OCI-M1 (cell line): ENCODE results near the gene DESI2.
"Not testable (repeated sequence)": the region's sequence is repeated elsewhere in the genome, so short reads cannot be mapped to it uniquely, and the experiment has no call there.

ENCODE experiments used
- DNase-seq: peaks from one replicate; lab custom pipeline; 2025; lab: John Stamatoyannopoulos, UW

DESI2 gene

GRCh38 chr1:244654108-244655038 is 1.4 kb downstream of the DESI2 start:
- DNase-seq, result peak; percentile 63

GRCh38 chr1:244655186-244655585 is 2.3 kb downstream of the DESI2 start:
- peak; percentile 31 for DNase-seq

- DNase-seq, result no peak
These were observed 4.5 kb downstream of the DESI2 start for GRCh38 chr1:244657421-244657820.

- DNase-seq, result no peak
These were observed 6.8 kb downstream of the DESI2 start for GRCh38 chr1:244659694-244660093.

- no peak for DNase-seq
These were observed 7.7 kb downstream of the DESI2 start for GRCh38 chr1:244660595-244660994.

GRCh38 chr1:244661569-244662312 is 8.8 kb downstream of the DESI2 start:
- not testable (repeated sequence) for DNase-seq

GRCh38 chr1:244662599-244662998 is 9.7 kb downstream of the DESI2 start:
- DNase-seq, result no peak

GRCh38 chr1:244664353-244664752 is 11.4 kb downstream of the DESI2 start:
- DNase-seq, result no peak

- DNase-seq, result peak; percentile 94
These were observed 12.9 kb downstream of the DESI2 start for GRCh38 chr1:244665771-244666217.

GRCh38 chr1:244666672-244667418 is 13.9 kb downstream of the DESI2 start:
- DNase-seq, result peak; percentile 92

- no peak for DNase-seq
These were observed 14.9 kb downstream of the DESI2 start for GRCh38 chr1:244667797-244668196.

- DNase-seq, result no peak
These were observed 20.2 kb downstream of the DESI2 start for GRCh38 chr1:244672946-244673682.

- DNase-seq, result no peak
These were observed 21.5 kb downstream of the DESI2 start for GRCh38 chr1:244674446-244674845.

GRCh38 chr1:244675167-244675566 is 22.2 kb downstream of the DESI2 start:
- DNase-seq, result peak; percentile 52

GRCh38 chr1:244678697-244679096 is 25.8 kb downstream of the DESI2 start:
- DNase-seq, result no peak

- DNase-seq, result no peak
These were observed 27.7 kb downstream of the DESI2 start for GRCh38 chr1:244680667-244681066.

GRCh38 chr1:244682087-244682486 is 29.2 kb downstream of the DESI2 start:
- DNase-seq, result not testable (repeated sequence)

- no peak for DNase-seq
These were observed 43.0 kb downstream of the DESI2 start for GRCh38 chr1:244695937-244696336.

- DNase-seq, result no peak
These were observed 46.8 kb downstream of the DESI2 start for GRCh38 chr1:244699741-244700140.

GRCh38 chr1:244700808-244701207 is 47.9 kb downstream of the DESI2 start:
- no peak for DNase-seq

- no peak for DNase-seq
These were observed 49.7 kb downstream of the DESI2 start for GRCh38 chr1:244702620-244703019.

- no peak for DNase-seq
These were observed 51.2 kb downstream of the DESI2 start for GRCh38 chr1:244704107-244704506.
